ENCODE results near the gene GDF10. TPM values are rescaled to one million over a fixed set of nuclear protein-coding genes. Genes with fewer than 3 reads are reported as not detected.

The GDF10 gene
- total and polyA plus RNA-seq, 2 experiments from 2014 or later = 2.5 to 5.7 TPM

- Histone ChIP-seq H3K27me3 (no peaks in the 10 kb centered on the region), H3K9me3 (ENCODE audit: low read depth) (no peaks in the 10 kb centered on the region), H4K20me1 (ENCODE audit: insufficient read depth, poor library complexity, severe bottlenecking) (no peaks in the 10 kb centered on the region), H3K4me2 (no peak overlapping the region), H3K4me3 (no peak overlapping the region), H3K27ac (no peak overlapping the region), H3K9me2 (replicated peaks; ENCODE audit: insufficient read depth) (no peaks in the 10 kb centered on the region), H3K79me2 (no peaks in the 10 kb centered on the region), H3K4me1 (ENCODE audit: insufficient read depth) (peaks cover 6% of the 10 kb centered on the region), H3K36me3 (replicated peaks; ENCODE audit: insufficient read depth, low read depth) (no peaks in the 10 kb centered on the region), H2AFZ (no peak overlapping the region)
- WGBS (ENCODE audit: low lambda C conversion rate, missing lambda C conversion rate) = 88% methylated on average over 15 of the region's 15 CpGs
- TF ChIP-seq EZH2 (IDR thresholded peaks at IDR 0.05; ENCODE audit: borderline replicate concordance) (no peak), CTCF (IDR thresholded peaks at IDR 0.05; ENCODE audit: poor library complexity) (no peak), EZH2phosphoT487 (IDR thresholded peaks at IDR 0.05; ENCODE audit: low read depth, severe bottlenecking, unreplicated experiment) (no peak)
- DNase-seq (ENCODE audit: low spot score) = no peak
These were observed 36.6 kb downstream of the GDF10 start for GRCh38 chr10:47336387-47337134.

- H3K4me2 ChIP-seq = no peak overlapping the region
- 73% methylated on average over 4 of the region's 4 CpGs for WGBS (ENCODE audit: low lambda C conversion rate, missing lambda C conversion rate)
- no peak for DNase-seq (ENCODE audit: low spot score)
- no peaks in the 10 kb centered on the region for H3K36me3 ChIP-seq (replicated peaks; ENCODE audit: insufficient read depth, low read depth)
- no peak overlapping the region for H2AFZ ChIP-seq
- no peaks in the 10 kb centered on the region for H3K79me2 ChIP-seq
- no peaks in the 10 kb centered on the region for H3K9me2 ChIP-seq (replicated peaks; ENCODE audit: insufficient read depth)
- peaks cover 6% of the 10 kb centered on the region for H3K4me1 ChIP-seq (ENCODE audit: insufficient read depth)
- H4K20me1 ChIP-seq (ENCODE audit: insufficient read depth, poor library complexity, severe bottlenecking) = no peaks in the 10 kb centered on the region
- no peak for TF ChIP-seq EZH2phosphoT487 (IDR thresholded peaks at IDR 0.05; ENCODE audit: low read depth, severe bottlenecking, unreplicated experiment)
- no peak for TF ChIP-seq EZH2 (IDR thresholded peaks at IDR 0.05; ENCODE audit: borderline replicate concordance)
- no peak for TF ChIP-seq CTCF (IDR thresholded peaks at IDR 0.05; ENCODE audit: poor library complexity)
- no peaks in the 10 kb centered on the region for H3K27me3 ChIP-seq
- H3K9me3 ChIP-seq (ENCODE audit: low read depth) = no peaks in the 10 kb centered on the region
- no peak overlapping the region for H3K27ac ChIP-seq
- H3K4me3 ChIP-seq = no peak overlapping the region
These were observed 37.3 kb downstream of the GDF10 start for GRCh38 chr10:47337310-47337709.

- no peaks in the 10 kb centered on the region for H3K36me3 ChIP-seq (replicated peaks; ENCODE audit: insufficient read depth, low read depth)
- no peaks in the 10 kb centered on the region for H3K79me2 ChIP-seq
- no peak overlapping the region for H3K4me2 ChIP-seq
- H3K4me1 ChIP-seq (ENCODE audit: insufficient read depth) = peaks cover 6% of the 10 kb centered on the region
- no peak overlapping the region for H3K4me3 ChIP-seq
- H4K20me1 ChIP-seq (ENCODE audit: insufficient read depth, poor library complexity, severe bottlenecking) = no peaks in the 10 kb centered on the region
- H3K9me2 ChIP-seq (replicated peaks; ENCODE audit: insufficient read depth) = no peaks in the 10 kb centered on the region
- DNase-seq (ENCODE audit: low spot score) = no peak
- 85% methylated on average over 7 of the region's 8 CpGs for WGBS (ENCODE audit: low lambda C conversion rate, missing lambda C conversion rate)
- TF ChIP-seq CTCF (IDR thresholded peaks at IDR 0.05; ENCODE audit: poor library complexity) (no peak), EZH2 (IDR thresholded peaks at IDR 0.05; ENCODE audit: borderline replicate concordance) (no peak), EZH2phosphoT487 (IDR thresholded peaks at IDR 0.05; ENCODE audit: low read depth, severe bottlenecking, unreplicated experiment) (no peak)
- no peak overlapping the region for H3K27ac ChIP-seq
- H3K9me3 ChIP-seq (ENCODE audit: low read depth) = no peaks in the 10 kb centered on the region
- no peak overlapping the region for H2AFZ ChIP-seq
- H3K27me3 ChIP-seq = no peaks in the 10 kb centered on the region
These were observed 39.3 kb downstream of the GDF10 start for GRCh38 chr10:47339186-47339735.
